Measurements from ENCODE around the gene SMIM33. TPM values are rescaled to one million over a fixed set of nuclear protein-coding genes. Genes with fewer than 3 reads are reported as not detected.
"Not testable (repeated sequence)": the region's sequence is repeated elsewhere in the genome, so short reads cannot be mapped to it uniquely, and the experiment has no call there.

Gene SMIM33
- total RNA-seq, 2 experiments from 2014 or later: 0.08 to 0.10 TPM

DNA sequence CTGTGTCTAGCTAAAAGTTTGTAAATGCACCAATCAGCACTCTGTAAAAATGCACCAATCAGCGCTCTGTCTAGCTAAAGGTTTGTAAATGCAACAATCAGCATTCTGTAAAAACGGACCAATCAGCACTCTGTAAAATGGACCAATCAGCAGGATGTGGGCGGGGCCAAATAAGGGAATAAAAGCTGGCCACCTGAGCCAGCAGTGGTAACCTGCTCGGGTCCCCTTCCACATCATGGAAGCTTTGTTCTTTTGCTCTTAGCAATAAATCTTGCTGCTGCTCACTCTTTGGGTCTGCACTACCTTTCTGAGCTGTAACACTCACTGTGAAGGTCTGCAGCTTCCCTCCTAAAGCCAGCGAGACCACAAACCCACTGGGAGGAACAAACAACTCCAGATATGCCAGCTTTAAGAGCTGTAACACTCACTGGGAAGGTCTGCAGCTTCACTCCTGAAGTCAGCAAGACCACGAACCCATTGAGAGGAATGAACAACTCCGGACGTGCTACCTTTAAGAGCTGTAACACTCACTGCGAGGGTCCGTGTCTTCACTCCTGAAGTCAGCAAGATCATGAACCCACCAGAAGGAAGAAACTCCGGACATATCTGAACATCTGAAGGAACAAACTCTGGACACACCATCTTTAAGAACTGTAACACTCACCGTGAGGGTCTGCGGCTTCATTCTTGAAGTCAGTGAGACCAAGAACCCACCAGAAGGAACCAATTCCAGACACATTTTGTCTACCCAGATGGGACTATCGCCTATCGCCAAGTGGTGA is 32.4 kb downstream of the SMIM33 start:
- POLR2A ChIA-PET: interaction anchor here (0.7 kb wide), 1 partner anchor 158 kb away, joined by 6 read pairs; no protein-coding TSS in a partner anchor
- CTCF ChIA-PET: interaction anchor here (1.2 kb wide), 2 partner anchors 10 to 33 kb away, joined by 3 to 4 read pairs; partner anchors contain the start of gene SMIM33

DNA sequence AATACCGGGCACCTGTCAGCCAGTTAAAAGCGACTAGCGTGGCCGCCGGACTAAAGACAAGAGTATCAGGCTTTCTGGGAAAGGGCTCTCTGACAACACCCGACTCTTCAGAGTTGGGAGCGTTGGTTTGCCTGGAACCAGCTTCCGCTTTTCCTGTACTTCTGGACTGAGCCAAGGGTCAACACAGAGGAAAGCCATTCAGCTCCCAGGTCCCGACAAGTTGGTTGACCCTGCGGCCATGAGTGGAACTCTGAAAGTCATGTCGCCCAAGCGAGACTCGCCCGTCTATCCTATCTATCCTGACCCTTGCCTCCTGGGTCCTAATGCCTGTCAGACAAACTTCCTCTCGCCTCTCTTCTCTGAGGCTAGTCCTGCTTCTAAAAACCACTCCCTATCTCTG is 33.1 kb downstream of the SMIM33 start:
- POLR2A ChIA-PET, CTCF ChIA-PET: not testable (repeated sequence)

DNA sequence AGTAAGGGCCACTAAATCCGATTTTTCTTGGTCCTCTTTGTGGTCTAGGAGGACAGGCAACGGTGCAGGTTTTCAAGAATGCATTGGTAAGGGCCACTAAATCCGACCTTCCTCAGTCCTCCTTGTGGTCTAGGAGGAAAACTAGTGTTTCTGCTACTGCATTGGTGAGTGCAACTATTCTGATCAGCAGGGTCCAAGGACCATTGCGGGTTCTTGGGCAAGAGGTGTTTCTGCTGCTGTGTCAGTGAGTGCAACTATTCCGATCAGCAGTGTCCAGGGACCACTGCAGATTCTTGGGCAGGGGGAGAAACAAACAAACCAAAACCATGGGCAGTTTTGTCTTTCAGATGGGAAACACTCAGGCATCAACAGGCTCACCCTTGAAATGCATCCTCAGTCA is 33.9 kb downstream of the SMIM33 start:
- POLR2A ChIA-PET, CTCF ChIA-PET: not testable (repeated sequence)

DNA sequence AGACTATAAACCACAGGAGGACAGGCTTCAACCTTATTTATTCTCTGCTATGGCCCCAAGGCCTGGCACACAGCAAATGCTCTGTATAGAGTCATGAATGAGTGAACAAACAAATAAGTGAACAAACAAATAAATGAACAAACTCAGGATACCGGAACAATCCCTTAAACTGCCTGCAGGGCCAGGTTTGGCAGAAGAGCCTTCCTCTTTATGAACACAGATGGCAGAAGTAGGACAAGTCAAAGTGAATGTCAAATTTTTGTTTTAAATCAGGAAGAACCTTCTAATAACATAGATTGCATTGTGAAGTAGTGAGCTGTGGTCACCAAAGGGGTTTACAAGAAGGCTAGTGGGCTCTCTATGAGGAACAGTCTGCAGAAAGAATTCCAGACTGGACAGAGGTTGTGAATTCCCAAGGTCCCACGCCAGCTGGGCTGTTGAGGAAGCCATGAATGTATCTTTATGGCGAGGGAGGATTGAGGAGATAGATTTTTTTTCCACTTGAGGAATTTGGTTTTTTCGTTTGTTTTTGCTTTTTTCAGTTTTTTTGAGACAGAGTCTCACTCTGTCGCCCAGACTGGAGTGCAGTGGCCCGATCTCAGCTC is 42.1 kb downstream of the SMIM33 start:
- ChIA-PET CTCF (interaction anchor here (0.7 to 7.1 kb wide), 15 partner anchors 10 to 143 kb away, joined by 3 to 163 read pairs (median 4); partner anchors contain the start of genes DNAJC18 and STING1), POLR2A (interaction anchor here (0.9 kb wide), 1 partner anchor 30 kb away, joined by 5 read pairs; the partner anchor contains the start of gene STING1)

DNA sequence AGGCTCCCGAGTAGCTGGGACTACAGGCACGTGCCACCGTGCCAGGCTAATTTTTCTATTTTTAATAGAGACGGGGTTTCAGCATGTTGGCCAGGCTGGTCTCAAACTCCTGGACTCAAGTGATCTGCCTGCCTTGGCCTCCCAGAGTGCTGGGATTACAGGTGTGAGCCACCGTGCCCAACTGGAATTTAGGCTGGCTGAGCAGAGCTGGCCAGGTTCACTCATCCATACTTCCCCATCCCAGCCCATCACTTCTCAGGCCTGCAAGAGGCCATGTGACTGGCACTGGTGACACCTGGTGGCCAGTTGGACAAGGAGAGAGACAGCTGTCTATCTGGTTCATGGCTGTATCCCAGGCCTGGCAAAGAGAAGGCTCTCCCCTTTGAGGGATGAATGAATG is 42.6 kb downstream of the SMIM33 start:
- POLR2A ChIA-PET: interaction anchor here (0.9 to 1.3 kb wide), 2 partner anchors 31 to 75 kb away, joined by 4 to 5 read pairs; partner anchors contain the start of gene STING1
- CTCF ChIA-PET: interaction anchor here (0.7 to 7.1 kb wide), 18 partner anchors 10 to 143 kb away, joined by 3 to 163 read pairs (median 4); partner anchors contain the start of genes DNAJC18 and STING1

DNA sequence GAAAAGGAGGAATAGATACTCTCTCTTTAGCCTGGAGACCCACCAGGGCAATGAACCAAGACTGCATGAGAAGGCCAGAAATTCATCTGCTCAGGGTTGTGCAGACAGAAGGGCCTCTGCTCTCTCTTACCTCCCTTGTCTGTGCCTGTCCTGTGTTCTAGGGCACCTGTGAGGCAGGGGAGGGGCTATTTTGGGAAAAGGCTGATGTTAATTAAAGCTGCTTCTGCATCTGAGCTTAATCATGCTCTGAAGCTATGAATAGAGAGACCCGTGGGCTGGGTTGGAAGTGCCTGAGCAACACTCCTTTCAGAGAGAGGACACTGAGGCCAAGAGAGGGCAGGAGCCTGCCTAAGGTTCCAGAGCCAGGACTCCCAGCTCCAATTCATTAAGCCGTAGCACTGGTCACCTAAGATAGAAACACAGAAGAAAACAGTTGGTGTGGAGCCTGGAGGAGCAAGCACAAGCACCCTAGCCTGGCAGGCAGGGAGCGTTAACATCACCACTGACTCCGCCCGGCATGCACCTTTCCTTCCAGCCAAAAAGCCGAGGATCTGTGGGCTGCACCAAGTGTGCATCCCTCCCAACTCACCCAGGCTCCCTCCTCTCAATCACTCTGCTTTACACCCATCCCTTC is 43.2 kb downstream of the SMIM33 start:
- CTCF ChIA-PET: interaction anchor here (0.7 to 7.1 kb wide), 16 partner anchors 9 to 144 kb away, joined by 3 to 163 read pairs (median 4); partner anchors contain the start of genes DNAJC18 and STING1
- POLR2A ChIA-PET: interaction anchor here (0.9 to 1.3 kb wide), 2 partner anchors 32 to 75 kb away, joined by 4 to 5 read pairs; partner anchors contain the start of gene STING1

DNA sequence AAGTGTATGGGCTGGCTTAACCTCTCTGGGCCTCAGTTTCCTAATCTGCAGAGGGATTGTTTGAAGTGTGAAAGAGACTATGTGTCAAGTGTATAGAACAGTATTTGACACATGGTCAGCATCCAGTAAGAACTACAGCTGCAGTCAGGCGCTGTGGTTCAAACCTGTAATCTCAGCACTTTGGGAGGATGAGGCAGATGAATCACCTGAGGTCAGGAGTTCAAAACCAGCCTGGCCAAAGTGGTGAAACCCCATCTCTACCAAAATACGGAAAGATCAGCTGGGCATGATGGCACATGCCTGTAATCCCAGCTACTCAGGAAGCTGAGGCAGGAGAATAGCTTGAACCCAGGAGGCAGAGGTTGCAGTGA is 43.7 kb downstream of the SMIM33 start:
- POLR2A ChIA-PET: interaction anchor here (1.3 kb wide), 1 partner anchor 76 kb away, joined by 4 read pairs; no protein-coding TSS in a partner anchor

DNA sequence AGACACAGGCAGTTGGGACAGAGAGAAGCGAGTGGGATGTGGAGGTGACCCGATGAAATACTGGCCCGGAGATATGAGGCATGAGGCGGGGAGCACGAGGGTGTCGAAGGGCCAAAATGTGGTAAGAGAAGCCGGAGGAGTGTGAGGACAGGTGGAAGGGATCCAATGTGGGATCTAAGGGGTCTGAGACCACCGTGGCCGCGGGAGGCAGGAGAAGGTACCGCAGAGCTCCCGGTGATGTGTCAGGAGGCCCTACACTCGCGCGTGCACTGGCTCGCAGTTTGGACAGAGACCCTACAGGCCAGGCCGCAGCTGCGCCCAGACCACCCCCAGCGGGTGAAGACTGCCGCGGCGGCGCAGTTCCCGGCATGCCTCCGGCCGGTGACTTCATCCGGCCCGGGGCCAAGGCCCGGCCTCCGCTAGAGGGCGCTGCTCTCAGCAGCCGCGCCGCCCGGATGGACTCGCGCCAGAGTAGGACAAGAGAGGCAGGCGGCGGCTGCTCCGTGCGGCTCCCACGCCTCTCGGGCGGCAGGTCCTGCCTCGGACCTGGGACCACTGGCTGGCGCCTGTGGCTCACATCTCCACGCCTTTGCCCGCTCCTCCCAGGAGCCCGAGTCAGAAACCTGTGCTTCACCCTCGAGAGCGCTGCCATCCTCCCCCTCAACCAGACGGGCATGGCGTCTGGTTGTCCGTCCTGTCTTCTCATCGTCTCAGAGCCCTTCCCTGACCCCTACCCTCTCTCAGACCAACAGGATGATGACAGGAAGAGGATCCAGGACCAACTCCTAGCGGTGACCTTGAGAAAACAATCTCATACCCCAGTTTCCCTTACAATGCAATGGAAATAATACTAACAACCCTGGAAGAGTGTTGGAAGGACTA is 47.1 kb downstream of the SMIM33 start:
- POLR2A ChIA-PET: interaction anchor here (0.6 to 0.8 kb wide), 3 partner anchors 81 to 230 kb away, joined by 3 to 11 read pairs (median 3); no protein-coding TSS in a partner anchor
- CTCF ChIA-PET: interaction anchor here (0.6 to 7.1 kb wide), 14 partner anchors 34 to 248 kb away, joined by 3 to 163 read pairs (median 4); partner anchors contain the start of genes SPATA24, STING1 and UBE2D2

More for the DNA sequence above, 43.7 kb downstream of the SMIM33 start:
- CTCF ChIA-PET: interaction anchor here (0.6 to 7.1 kb wide), 12 partner anchors 14 to 123 kb away, joined by 3 to 163 read pairs (median 4); partner anchors contain the start of genes DNAJC18 and STING1

Other genes starting within 250 kb of the SMIM33 start
- gene MATR3, start 177.3 kb upstream of the SMIM33 start, total RNA-seq: 100 to 1,000 TPM; 170 to 210 TPM
- 10 to 100 TPM; 83.6 to 84.1 TPM for gene PAIP2, start 129.2 kb upstream of the SMIM33 start, total RNA-seq
- gene SLC23A1, start 87.7 kb upstream of the SMIM33 start, total RNA-seq: under 1 TPM; 0.40 to 0.65 TPM
- 10 to 100 TPM; 16.0 to 20.2 TPM for gene MZB1, start 81.1 kb upstream of the SMIM33 start, total RNA-seq
- 1 to 10 TPM; 8.2 to 8.9 TPM for gene PROB1, start 75.9 kb upstream of the SMIM33 start, total RNA-seq
- gene SPATA24, start 66.9 kb upstream of the SMIM33 start, total RNA-seq: 1 to 10 TPM; 2.4 to 2.9 TPM
- 10 to 100 TPM; 26.3 to 26.7 TPM for gene DNAJC18, start 31.5 kb upstream of the SMIM33 start, total RNA-seq
- gene ECSCR, start 8.3 kb upstream of the SMIM33 start, total RNA-seq: 1 to 10 TPM in 1 of 2 experiments, under 1 TPM in 1; 0.55 to 1.2 TPM
- 100 to 1,000 TPM; 107 to 114 TPM for gene STING1, start 11.8 kb downstream of the SMIM33 start, total RNA-seq
- gene UBE2D2, start 90.3 kb downstream of the SMIM33 start, total RNA-seq: 100 to 1,000 TPM; 264 to 283 TPM
- gene CXXC5, start 177.3 kb downstream of the SMIM33 start, total RNA-seq: 1 to 10 TPM; 2.7 TPM